H9 (cell line): ENCODE data around the gene PRKCD. TPM values are rescaled to one million over a fixed set of nuclear protein-coding genes. Genes with fewer than 3 reads are reported as not detected.

Experiments used
- DNase-seq: peaks from one replicate; pipeline ENCODE4 v3.0.0-alpha.2; 2017
- H2AFZ ChIP-seq: one replicate; pipeline ENCODE4 v1.6.1; 2013; ENCODE audit warnings: mild to moderate bottlenecking, low read length, control low read depth, moderate library complexity
- H2AK5ac ChIP-seq: 2 replicates; pipeline ENCODE4 v1.6.1; 2013; ENCODE audit warnings: low read length, control low read depth, mixed read lengths; ENCODE audit not compliant: insufficient read length
- H2BK120ac ChIP-seq: one replicate; pipeline ENCODE4 v1.6.1; 2013; ENCODE audit warnings: low read depth, mild to moderate bottlenecking, low read length, control low read depth, inconsistent platforms; ENCODE audit not compliant: poor library complexity, severe bottlenecking
- H2BK12ac ChIP-seq: 2 replicates; pipeline ENCODE4 v1.6.1; 2013; ENCODE audit warnings: low read length, control low read depth, mixed read lengths, low read depth; ENCODE audit not compliant: insufficient read length
- H2BK15ac ChIP-seq: 2 replicates; pipeline ENCODE4 v1.6.1; 2013; ENCODE audit warnings: low read depth, low read length, control low read depth
- H2BK20ac ChIP-seq: one replicate; pipeline ENCODE4 v1.6.1; 2013; ENCODE audit warnings: low read depth, mild to moderate bottlenecking, low read length, control low read depth, inconsistent platforms; ENCODE audit not compliant: poor library complexity, severe bottlenecking
- H2BK5ac ChIP-seq: 2 replicates; pipeline ENCODE4 v1.6.1; 2013; ENCODE audit warnings: low read length, control low read depth, mixed read lengths; ENCODE audit not compliant: insufficient read length
- H3K14ac ChIP-seq: 2 replicates; pipeline ENCODE4 v1.6.1; 2013; ENCODE audit warnings: low read length, control low read depth; ENCODE audit not compliant: insufficient read depth
- H3K18ac ChIP-seq: 2 replicates; pipeline ENCODE4 v1.6.1; 2013; ENCODE audit warnings: low read depth, mild to moderate bottlenecking, mixed read lengths, low read length, control low read depth; ENCODE audit not compliant: insufficient read length
- H3K23ac ChIP-seq: 2 replicates; pipeline ENCODE4 v1.6.1; 2013; ENCODE audit warnings: low read length, control low read depth, mixed read lengths, low read depth; ENCODE audit not compliant: insufficient read length
- H3K23me2 ChIP-seq: 2 replicates; pipeline ENCODE4 v1.6.1; 2013; ENCODE audit warnings: low read depth, mild to moderate bottlenecking, mixed read lengths, low read length, control low read depth; ENCODE audit not compliant: insufficient read length, poor library complexity, severe bottlenecking
- H3K27ac ChIP-seq: 2 replicates; pipeline ENCODE4 v1.5.1; 2013; ENCODE audit warnings: low read length, control low read depth, mixed read lengths, low read depth; ENCODE audit not compliant: insufficient read length
- H3K27me3 ChIP-seq: 2 replicates; pipeline ENCODE4 v1.6.1; 2013; ENCODE audit warnings: low read length, control low read depth, inconsistent platforms; ENCODE audit not compliant: insufficient read depth
- H3K4ac ChIP-seq: 2 replicates; pipeline ENCODE4 v1.6.1; 2013; ENCODE audit warnings: low read depth, mild to moderate bottlenecking, control low read depth, inconsistent platforms, low read length, moderate library complexity
- H3K4me1 ChIP-seq: 2 replicates; pipeline ENCODE4 v1.6.1; 2013; ENCODE audit warnings: low read length, control low read depth, inconsistent platforms; ENCODE audit not compliant: insufficient read depth
- H3K4me2 ChIP-seq: 2 replicates; pipeline ENCODE4 v1.6.1; 2013; ENCODE audit warnings: low read length, control low read depth, mixed read lengths; ENCODE audit not compliant: insufficient read length, insufficient read depth
- H3K56ac ChIP-seq: 2 replicates; pipeline ENCODE4 v1.6.1; 2013; ENCODE audit warnings: low read depth, mild to moderate bottlenecking, mixed read lengths, low read length, control low read depth; ENCODE audit not compliant: insufficient read length
- H3K79me1 ChIP-seq: 2 replicates; pipeline ENCODE4 v1.6.1; 2013; ENCODE audit warnings: low read depth, mild to moderate bottlenecking, moderate library complexity, low read length, control low read depth, inconsistent platforms; ENCODE audit not compliant: insufficient read depth, poor library complexity, severe bottlenecking
- H3K79me2 ChIP-seq: 2 replicates; pipeline ENCODE4 v1.6.1; 2013; ENCODE audit warnings: low read length, control low read depth, inconsistent platforms; ENCODE audit not compliant: insufficient read depth
- H3K9ac ChIP-seq: 2 replicates; pipeline ENCODE4 v1.6.1; 2013; ENCODE audit warnings: low read length, control low read depth, mixed read lengths; ENCODE audit not compliant: insufficient read length; ENCODE audit errors: extremely low read depth
- H3K9me3 ChIP-seq: one replicate; pipeline ENCODE4 v1.6.1; 2013; ENCODE audit warnings: low read depth, low read length, inconsistent platforms; ENCODE audit not compliant: control insufficient read depth
- H3T11ph ChIP-seq: one replicate; pipeline ENCODE4 v1.6.1; 2013; ENCODE audit warnings: mild to moderate bottlenecking, low read length, control low read depth, inconsistent platforms
- H4K20me1 ChIP-seq: one replicate; pipeline ENCODE4 v1.6.1; 2013; ENCODE audit not compliant: control insufficient read depth, insufficient read length, insufficient read depth
- H4K5ac ChIP-seq: 2 replicates; pipeline ENCODE4 v1.6.1; 2013; ENCODE audit warnings: low read depth, mild to moderate bottlenecking, mixed read lengths, low read length, control low read depth; ENCODE audit not compliant: insufficient read length
- H4K8ac ChIP-seq: replicated peaks from 2 replicates; pipeline ENCODE4 v1.6.1; 2013; ENCODE audit warnings: low read length, control low read depth, mixed read lengths, low read depth; ENCODE audit not compliant: insufficient read length
- H4K91ac ChIP-seq: 2 replicates; pipeline ENCODE4 v1.6.1; 2013; ENCODE audit warnings: low read depth, mild to moderate bottlenecking, moderate library complexity, mixed read lengths, low read length, control low read depth; ENCODE audit not compliant: insufficient read length
- H3K27ac Mint-ChIP-seq, 3 experiments: 2 replicates in 2 of 3; 3 replicates in 1 of 3; pipeline ENCODE4 v1.8.0; 2020 to 2021; ENCODE audit warnings: mixed read lengths in 3 of 3, mild to moderate bottlenecking in 1 of 3, moderate library complexity in 1 of 3
- H3K27me3 Mint-ChIP-seq: 2 replicates; pipeline ENCODE4 v1.8.0; 2021; ENCODE audit warnings: low read depth, mild to moderate bottlenecking, moderate library complexity, mixed read lengths
- H3K36me3 Mint-ChIP-seq, 3 experiments: 2 replicates in 2 of 3; 3 replicates in 1 of 3; pipeline ENCODE4 v1.8.0; 2020 to 2021; ENCODE audit warnings: low read depth in 3 of 3, mixed read lengths in 3 of 3; ENCODE audit not compliant: insufficient read depth in 1 of 3
- H3K4me1 Mint-ChIP-seq, 2 experiments: 2 replicates each; pipeline ENCODE4 v1.8.0; 2020; ENCODE audit warnings: mixed read lengths in 2 of 2
- H3K4me3 Mint-ChIP-seq, 2 experiments: 2 replicates in 1 of 2; 3 replicates in 1 of 2; pipeline ENCODE4 v1.8.0; 2020 to 2021; ENCODE audit warnings: mild to moderate bottlenecking in 2 of 2, mixed read lengths in 2 of 2, moderate library complexity in 1 of 2
- H3K9me3 Mint-ChIP-seq, 2 experiments: 2 replicates in 1 of 2; 3 replicates in 1 of 2; pipeline ENCODE4 v1.8.0; 2020; ENCODE audit warnings: mild to moderate bottlenecking in 2 of 2, mixed read lengths in 2 of 2, moderate library complexity in 1 of 2
- WGBS: extraction: QIAGEN DNeasy Blood & Tissue Kit; methylation state at CpG from one replicate; pipeline ENCODE4 v1.1.7; 2013; ENCODE audit warnings: missing lambda C conversion rate, low lambda C conversion rate, mixed read lengths; ENCODE audit not compliant: insufficient read length; ENCODE audit errors: extremely low coverage; 5-methylcytosine and 5-hydroxymethylcytosine counted together
- total RNA-seq: library from RNA; stranded (reverse); gene quantifications from 2 replicates; pipeline ENCODE4 v1.2.1, GENCODE V29; 2021
- TF ChIP-seq, protein P1 (sequence below): fragments of 200-600 bp; sonication (generic); conservative IDR thresholded peaks from 3 replicates; pipeline ENCODE4 v1.8.0; 2021; ENCODE audit warnings: antibody characterized with exemption, mild to moderate bottlenecking

The PRKCD gene
- total RNA-seq, 1 experiment from 2014 or later: 23.7 TPM

DNA sequence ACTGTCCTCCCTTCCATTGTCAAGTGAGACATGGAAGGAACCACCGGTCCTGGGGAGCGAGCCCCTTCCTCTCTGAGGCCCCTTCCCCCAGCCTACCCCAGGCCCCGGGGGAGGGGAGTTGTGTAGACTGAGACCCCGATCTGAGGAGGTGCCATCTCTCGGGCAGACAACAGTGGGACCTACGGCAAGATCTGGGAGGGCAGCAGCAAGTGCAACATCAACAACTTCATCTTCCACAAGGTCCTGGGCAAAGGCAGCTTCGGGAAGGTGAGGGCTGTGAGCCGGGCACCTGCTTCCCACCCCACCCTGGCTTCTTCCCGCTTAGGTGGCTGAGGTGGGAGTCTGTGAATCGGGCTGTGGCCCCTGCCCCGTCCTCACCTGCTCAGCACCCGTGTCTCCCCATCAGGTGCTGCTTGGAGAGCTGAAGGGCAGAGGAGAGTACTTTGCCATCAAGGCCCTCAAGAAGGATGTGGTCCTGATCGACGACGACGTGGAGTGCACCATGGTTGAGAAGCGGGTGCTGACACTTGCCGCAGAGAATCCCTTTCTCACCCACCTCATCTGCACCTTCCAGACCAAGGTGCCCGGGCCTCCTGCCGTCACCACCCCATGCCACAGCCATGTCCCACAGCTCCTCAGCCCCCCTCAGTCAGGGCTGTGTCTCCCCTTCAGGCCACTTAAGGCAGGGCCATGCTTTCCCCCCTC is 24.9 kb downstream of the PRKCD start:
- no peaks in the 10 kb centered on the region for H3K9me3 Mint-ChIP-seq
- Histone ChIP-seq H3K27me3 (no peaks in the 10 kb centered on the region), H3K56ac (no peak overlapping the region), H3K23ac (no peak overlapping the region), H4K8ac (no peak overlapping the region), H2BK120ac (no peak overlapping the region), H3K4me1 (no peaks in the 10 kb centered on the region), H3K18ac (no peak overlapping the region), H2AK5ac (no peak overlapping the region), H3K4me2 (no peak overlapping the region), H4K20me1 (no peaks in the 10 kb centered on the region), H3K9me3 (no peaks in the 10 kb centered on the region), H3K14ac (no peak overlapping the region; the same call in 1 of the 2 replicates), H2AFZ (no peak overlapping the region), H3K27ac (no peak overlapping the region), H2BK5ac (no peak overlapping the region), H3K9ac (no peak overlapping the region), H4K91ac (no peak overlapping the region), H3K23me2 (peaks cover 3% of the 10 kb centered on the region), H2BK12ac (no peak overlapping the region), H3T11ph (no peak overlapping the region), H2BK20ac (no peak overlapping the region), H2BK15ac (no peak overlapping the region), H4K5ac (no peak overlapping the region), H3K4ac (no peak overlapping the region), H3K79me1 (no peaks in the 10 kb centered on the region), H3K79me2 (no peaks in the 10 kb centered on the region)
- peaks cover 3 to 6% of the 10 kb centered on the region in 2 experiments for H3K4me1 Mint-ChIP-seq
- no CpG with 5 or more reads among the region's 20 CpGs for WGBS
- TF ChIP-seq, protein P1, sequence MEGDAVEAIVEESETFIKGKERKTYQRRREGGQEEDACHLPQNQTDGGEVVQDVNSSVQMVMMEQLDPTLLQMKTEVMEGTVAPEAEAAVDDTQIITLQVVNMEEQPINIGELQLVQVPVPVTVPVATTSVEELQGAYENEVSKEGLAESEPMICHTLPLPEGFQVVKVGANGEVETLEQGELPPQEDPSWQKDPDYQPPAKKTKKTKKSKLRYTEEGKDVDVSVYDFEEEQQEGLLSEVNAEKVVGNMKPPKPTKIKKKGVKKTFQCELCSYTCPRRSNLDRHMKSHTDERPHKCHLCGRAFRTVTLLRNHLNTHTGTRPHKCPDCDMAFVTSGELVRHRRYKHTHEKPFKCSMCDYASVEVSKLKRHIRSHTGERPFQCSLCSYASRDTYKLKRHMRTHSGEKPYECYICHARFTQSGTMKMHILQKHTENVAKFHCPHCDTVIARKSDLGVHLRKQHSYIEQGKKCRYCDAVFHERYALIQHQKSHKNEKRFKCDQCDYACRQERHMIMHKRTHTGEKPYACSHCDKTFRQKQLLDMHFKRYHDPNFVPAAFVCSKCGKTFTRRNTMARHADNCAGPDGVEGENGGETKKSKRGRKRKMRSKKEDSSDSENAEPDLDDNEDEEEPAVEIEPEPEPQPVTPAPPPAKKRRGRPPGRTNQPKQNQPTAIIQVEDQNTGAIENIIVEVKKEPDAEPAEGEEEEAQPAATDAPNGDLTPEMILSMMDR: no peak
- no peak overlapping the region for H3K27ac Mint-ChIP-seq
- no peaks in the 10 kb centered on the region for H3K27me3 Mint-ChIP-seq
- H3K36me3 Mint-ChIP-seq: peaks cover 0 to 36% (median 16%) of the 10 kb centered on the region in 3 experiments; a peak in 6 of 7 replicates
- H3K4me3 Mint-ChIP-seq: no peak overlapping the region
- no peak for DNase-seq
